SK-N-SH treated with all-trans-retinoic acid at 6 μM for 48 hours (cell line): ENCODE measurements around the gene GABPB2.

Experiments used
- CSDC2 ChIP-seq: fragments of 250-450 bp; sonication (Bioruptor Pico); IDR thresholded peaks from 2 replicates; pipeline ENCODE4 v1.5.0; 2020; ENCODE audit warnings: mild to moderate bottlenecking, moderate library complexity
- CSRNP3 ChIP-seq: fragments of 250-450 bp; sonication (Bioruptor Pico); IDR thresholded peaks from 2 replicates; pipeline ENCODE4 v1.5.1; 2021; ENCODE audit warnings: mild to moderate bottlenecking, moderate library complexity
- PATZ1 ChIP-seq: fragments of 250-450 bp; sonication (Bioruptor Pico); IDR thresholded peaks from 2 replicates; pipeline ENCODE4 v1.8.0; 2020; ENCODE audit warnings: mild to moderate bottlenecking, moderate library complexity, borderline replicate concordance
- RARB ChIP-seq: fragments of 250-450 bp; sonication (Bioruptor Pico); IDR thresholded peaks from 2 replicates; pipeline ENCODE4 v1.8.0; 2021; ENCODE audit warnings: mild to moderate bottlenecking, moderate library complexity
- TSHZ2 ChIP-seq: fragments of 250-450 bp; sonication (Bioruptor Pico); IDR thresholded peaks from 2 replicates; pipeline ENCODE4 v1.5.0; 2020; ENCODE audit warnings: mild to moderate bottlenecking, moderate library complexity
- ZFP3 ChIP-seq: fragments of 250-450 bp; sonication (Bioruptor Pico); IDR thresholded peaks from 2 replicates; pipeline ENCODE4 v1.5.0; 2020; ENCODE audit warnings: mild to moderate bottlenecking, moderate library complexity
- ZFP30 ChIP-seq: fragments of 450-650 bp; formaldehyde crosslinking; IDR thresholded peaks from 2 replicates; pipeline ENCODE4 v1.5.0; 2022; ENCODE audit warnings: mild to moderate bottlenecking, moderate library complexity
- ZNF70 ChIP-seq: fragments of 450-650 bp; formaldehyde crosslinking; IDR thresholded peaks from 2 replicates; pipeline ENCODE4 v1.5.0; 2020; ENCODE audit warnings: mild to moderate bottlenecking, moderate library complexity
- ZNF8 ChIP-seq: fragments of 450-650 bp; formaldehyde crosslinking; IDR thresholded peaks from 2 replicates; pipeline ENCODE4 v1.5.0; 2020; ENCODE audit warnings: mild to moderate bottlenecking, moderate library complexity

- TF ChIP-seq PATZ1 (CRISPR knock-in tag) (no peak), CSRNP3 (no peak), TSHZ2 (no peak), ZFP30 (CRISPR knock-in tag) (no peak), ZNF70 (CRISPR knock-in tag) (no peak), CSDC2 (CRISPR knock-in tag) (no peak), RARB (CRISPR knock-in tag) (no peak), ZFP3 (CRISPR knock-in tag) (no peak), ZNF8 (no peak)
These were observed 11.9 kb upstream of the GABPB2 start for GRCh38 chr1:151058692-151059091.
